HuH-7 (cell line): ENCODE measurements around the gene SCLY.
A peak's percentile ranks its signal among the peaks of the same experiment; 100 is the strongest.
"Not testable (repeated sequence)": the region's sequence is repeated elsewhere in the genome, so short reads cannot be mapped to it uniquely, and the experiment has no call there.

Experiments
- DNase-seq: peaks from one replicate; pipeline ENCODE4 v3.0.0; 2011; ENCODE audit warnings: low spot score

Gene SCLY

DNA sequence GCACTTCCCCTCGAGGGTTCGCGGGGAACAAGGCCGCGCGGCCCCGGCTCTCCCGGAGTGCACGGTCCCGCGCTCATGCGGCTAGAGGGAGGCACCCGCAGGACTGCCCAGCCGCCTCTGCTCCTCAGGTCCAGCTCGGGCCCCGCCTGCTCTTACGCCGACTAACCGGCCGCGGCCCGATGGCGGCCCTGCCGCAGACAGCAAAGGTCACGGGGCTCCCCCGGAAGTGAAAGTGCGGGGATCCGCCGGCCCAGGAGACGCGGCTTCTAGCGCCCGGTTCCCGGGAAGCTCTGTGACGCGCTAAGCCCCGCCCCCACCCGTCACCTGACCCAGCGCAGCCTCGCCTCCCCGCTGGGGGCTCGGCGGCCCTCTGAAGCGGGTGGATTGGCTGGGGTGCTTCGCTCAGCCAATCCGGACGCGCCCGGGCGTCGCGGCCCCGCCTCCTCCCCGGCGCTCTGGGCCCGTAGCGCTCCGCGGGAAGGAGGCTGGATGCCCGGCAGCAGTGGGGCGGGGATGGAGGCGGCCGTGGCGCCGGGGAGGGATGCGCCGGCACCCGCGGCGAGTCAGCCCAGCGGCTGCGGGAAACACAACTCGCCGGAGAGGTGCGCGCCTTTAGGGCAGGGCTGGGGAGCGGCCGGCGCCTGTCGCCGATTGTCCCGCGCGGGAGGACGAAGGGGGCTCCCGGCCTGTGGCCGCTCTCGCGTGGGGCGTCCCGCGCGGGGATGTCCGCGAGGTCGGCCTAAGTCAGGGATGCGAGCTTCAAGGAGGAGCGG, at the start of gene SCLY:
Gene SCLY, plus strand, starts transcription at position 460 of the 773 bp plus-strand sequence. Its CDS starts 54 bp downstream, at position 514.
- peak; percentile 99 for DNase-seq

DNA sequence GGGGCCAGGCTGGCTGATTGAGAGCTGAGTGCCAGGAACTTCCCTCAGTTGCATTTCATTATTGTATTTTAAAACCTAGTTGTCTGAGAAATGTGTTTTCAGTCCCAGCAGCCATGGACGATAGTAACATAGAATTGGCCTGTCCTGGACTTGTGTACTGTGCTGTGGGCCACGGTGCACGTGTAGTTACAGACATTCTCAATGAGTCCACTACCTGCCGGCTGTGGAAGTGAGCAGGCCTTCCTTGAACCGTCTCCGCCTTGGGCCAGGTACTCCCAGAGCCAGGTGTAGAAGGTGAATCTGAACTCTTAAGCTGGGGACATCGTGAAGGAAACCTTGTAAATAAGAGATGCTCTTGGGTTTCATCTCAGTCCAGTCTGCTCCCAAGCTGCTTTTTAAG, 47.0 kb upstream of the SCLY start:
- no peak for DNase-seq

DNA sequence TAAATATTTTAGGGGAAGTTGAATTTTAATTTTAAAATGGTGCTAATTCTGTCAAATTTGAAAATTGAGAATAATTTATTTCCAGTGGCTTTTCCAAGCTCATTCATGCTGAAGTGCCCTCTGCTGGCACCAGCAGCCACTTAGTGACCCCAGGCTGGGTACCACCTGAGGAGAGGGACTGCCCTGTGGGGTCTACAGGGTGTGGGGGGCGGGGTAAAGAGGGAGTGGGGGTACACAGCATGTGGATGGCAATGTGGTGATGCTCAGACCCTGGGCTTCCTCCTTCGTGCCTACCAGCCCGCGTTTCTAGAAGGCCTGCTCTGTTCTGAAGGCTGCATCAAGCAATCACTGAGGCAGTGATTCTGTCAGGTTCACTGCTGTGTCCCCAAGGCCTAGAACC, 45.1 kb upstream of the SCLY start:
- DNase-seq: no peak

GRCh38 chr2:238016526-238016925, 44.3 kb upstream of the SCLY start:
- no peak for DNase-seq

- no peak for DNase-seq
Measured at GRCh38 chr2:238019962-238020361, 40.8 kb upstream of the SCLY start.

DNA sequence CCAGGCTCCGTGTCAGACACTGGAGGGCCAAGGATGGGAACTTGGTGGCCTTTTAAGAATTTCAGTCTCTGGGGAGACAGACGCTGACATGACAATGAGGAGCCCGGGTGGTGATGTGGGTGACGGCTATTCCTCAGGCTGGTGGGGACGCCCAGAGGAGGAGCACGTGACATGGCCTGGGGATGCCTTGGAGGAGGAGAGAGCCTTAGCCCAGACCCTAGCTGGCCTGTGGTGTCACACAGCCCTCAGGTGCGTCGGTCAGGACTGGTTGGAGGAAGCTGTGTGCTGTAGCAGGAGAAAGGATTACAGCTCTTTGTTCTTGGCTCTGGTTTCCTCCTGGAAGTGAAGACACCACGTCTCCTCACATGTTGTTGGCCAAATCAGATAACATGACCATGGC, 40.0 kb upstream of the SCLY start:
- DNase-seq: no peak

- DNase-seq: no peak
Measured at GRCh38 chr2:238021327-238021726, 39.5 kb upstream of the SCLY start.

GRCh38 chr2:238022594-238023157, 38.1 kb upstream of the SCLY start:
- no peak for DNase-seq

GRCh38 chr2:238023608-238024007, 37.2 kb upstream of the SCLY start:
- no peak for DNase-seq

- DNase-seq: no peak
Measured at GRCh38 chr2:238024986-238025385, 35.8 kb upstream of the SCLY start.

DNA sequence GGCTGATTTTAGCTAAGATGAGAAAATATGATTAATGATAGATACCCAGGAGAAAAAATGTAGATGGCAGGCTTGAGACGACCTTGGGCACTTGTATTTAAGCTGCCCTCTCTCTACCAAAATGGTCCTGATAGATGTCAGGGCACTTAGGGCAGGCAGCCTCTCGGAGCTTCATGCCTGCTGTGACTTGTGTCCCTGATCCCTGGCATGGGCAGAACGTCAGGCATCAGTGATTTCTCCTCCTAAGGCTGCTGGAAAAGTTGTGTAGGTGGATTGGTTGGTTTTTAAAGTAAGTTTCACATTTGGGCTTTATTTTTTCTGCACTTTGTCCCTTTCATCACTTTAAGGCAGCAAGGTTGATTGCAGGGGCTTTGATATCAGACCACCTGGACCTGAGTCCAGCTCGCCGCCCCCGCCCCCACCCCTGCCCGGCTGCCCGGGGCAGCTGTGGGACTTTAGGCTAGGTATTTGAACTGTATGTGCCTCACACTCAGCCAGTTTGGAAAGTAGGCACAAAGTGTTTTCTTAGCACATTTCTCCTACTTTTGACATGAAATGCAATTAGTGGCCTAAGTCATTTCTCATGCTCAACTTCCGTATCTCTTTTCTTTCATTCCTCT, 35.0 kb upstream of the SCLY start:
- DNase-seq: no peak

GRCh38 chr2:238027058-238027457, 33.7 kb upstream of the SCLY start:
- DNase-seq: no peak

DNA sequence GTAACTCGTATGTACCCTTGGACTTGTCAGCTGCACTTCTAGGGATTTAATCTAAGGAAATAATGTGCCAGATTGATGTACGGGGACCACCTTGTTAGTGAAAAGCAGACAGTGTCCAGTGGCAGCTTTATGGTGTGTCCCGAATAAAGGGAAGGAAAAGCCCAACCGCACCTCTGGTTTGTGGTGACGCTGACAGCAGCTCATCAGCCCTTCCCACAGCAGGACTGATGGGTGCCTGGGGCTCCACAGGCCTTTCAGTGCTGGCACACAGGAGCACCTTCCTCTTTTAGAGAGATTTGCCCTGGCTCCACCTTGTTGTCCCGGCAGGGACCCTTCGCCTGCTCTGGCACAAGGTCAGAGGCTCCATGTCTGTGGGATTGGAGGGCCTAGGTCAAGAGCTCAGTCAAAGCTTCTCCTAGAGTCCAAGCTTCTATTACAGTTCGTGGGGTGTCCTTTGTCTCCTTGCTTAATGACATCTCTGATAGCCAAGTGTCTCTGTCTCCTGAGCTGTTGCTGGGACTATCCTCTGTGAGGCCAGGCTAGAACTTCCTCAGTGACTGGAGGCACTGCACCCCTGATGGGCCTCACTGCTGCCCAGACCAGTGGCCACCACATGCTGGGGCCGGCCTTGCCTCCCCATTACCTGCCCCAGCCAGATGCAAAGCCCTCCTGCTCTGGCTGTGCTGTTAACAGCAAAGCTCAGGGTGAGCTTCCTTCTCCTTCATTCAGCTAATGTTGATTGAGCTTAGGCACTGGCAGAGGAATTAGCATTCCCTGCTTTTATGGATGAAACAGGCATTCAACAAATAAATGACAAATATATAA, 33.0 kb upstream of the SCLY start:
- no peak for DNase-seq

- no peak for DNase-seq
Measured at GRCh38 chr2:238029853-238030252, 30.9 kb upstream of the SCLY start.

DNA sequence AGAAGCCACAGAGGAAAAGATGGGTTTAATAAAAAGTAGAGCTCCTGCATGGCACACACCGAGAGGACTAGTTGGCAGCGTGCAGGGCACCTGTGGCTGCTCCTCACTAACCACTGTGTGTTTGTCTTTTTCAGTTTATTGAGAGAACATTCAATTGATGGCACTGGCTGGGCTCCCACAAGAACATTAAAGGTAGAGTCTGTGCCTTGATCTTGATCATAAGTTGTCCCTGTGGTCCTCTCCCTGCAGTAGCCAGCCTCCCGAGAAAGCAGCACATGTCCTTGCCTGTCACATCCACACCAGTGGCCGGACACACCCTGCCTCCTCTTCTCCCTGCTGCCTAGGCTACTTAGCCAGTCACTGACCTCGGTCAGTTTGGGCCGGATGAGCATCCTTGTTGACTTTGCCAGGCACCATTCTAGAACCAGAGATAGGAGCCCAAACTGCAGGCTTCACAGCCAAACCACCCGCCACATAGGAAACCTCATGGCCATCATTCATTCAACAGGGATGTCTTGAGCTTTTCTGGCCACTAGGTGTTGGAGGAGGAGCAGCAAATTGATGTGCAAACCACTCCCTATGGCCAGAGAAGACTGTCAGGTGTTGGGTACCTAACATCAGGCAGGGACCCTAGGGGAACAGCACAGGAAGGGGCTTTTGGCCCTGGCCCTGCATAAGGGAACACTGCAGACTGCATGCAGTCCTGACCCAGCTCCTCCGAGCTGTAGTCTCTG, 30.2 kb upstream of the SCLY start:
- DNase-seq: peak; percentile 19

DNA sequence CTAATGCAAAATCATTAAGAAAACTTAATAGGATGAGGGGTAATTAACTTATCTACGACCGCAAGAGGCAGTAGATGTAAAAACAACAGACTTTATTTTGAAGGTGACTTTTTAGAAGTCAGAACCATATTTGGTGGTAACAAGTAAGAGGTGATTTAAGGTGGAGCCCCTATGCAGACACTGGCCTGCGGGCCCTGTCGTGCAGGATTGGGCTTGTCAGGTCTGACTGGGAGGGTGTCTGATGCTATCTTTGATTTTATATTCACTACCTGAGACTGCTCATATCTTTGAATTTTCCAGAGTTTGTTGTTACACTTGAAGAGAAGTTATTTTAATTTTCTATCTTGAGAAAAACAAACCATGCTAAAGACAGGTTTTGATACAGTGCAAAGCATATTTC, 29.1 kb upstream of the SCLY start:
- no peak for DNase-seq

DNA sequence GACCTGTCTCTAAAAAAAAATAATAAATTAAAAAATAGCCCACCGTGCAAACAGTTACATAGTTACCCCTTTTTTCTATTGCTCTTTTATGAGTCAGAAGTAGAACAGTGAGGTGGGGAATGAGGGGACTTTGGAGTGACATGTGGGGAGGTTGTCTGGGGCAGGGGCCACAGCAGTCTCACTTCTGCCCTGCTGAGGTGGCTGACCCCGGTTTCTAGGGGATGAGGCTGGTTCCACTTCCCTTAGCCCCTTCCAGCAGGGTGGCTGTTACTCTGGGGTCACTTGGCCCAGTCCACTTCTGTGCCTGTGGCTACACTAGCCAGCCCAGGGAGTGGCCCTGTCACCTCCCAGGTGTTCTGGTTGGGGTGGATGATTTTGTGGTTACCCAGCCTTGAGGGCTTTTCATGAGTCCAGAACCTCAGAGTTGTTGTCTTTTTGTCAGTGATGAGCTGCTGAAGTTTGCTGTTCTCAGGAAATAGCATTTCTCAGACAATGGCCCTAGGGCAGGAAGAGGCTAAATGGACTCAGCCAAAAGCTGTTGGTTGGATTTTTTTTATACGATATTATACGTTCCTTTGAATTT, 28.0 kb upstream of the SCLY start:
- no peak for DNase-seq

- not testable (repeated sequence) for DNase-seq
Measured at GRCh38 chr2:238033991-238034390, 26.8 kb upstream of the SCLY start.

DNA sequence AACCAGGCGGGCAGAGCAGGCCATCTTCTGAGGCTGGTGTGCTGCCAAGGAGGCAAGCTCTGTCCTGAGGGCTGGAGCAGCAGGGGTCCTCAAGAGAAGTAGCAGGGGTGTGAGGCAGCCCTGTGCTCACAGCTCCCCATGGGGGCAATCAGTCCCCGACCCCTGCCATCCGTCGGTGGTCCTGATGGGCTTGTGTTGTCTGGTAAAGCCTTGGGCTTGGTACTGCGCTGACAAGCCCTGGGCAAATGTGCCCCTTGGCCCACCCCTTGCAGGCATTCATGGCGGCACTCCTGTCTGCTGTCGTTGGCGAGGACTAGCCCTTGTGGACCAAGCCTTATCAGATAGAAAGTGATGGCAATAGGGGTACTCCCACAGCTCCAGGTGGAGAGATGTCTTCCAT, 22.6 kb upstream of the SCLY start:
- no peak for DNase-seq

DNA sequence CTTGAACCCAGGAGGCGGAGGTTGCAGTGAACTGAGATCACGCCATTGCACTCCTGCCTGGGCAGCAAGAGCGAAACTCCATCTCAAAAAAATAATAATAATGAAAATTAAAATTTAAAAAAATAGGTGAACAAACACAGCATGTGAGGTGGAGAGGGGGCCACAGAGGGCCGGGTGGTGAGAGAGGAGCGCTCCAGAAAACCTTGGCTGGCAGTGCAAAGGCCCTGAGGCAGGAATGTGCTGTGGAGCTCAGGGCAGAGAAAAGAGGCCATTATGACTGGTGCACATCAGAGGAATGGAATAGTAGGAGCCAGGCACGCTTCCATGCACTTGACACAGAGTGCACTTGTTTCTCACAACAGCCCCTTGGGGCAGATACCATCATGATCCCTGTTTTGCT, 21.6 kb upstream of the SCLY start:
- DNase-seq: no peak

GRCh38 chr2:238039985-238040384, 20.8 kb upstream of the SCLY start:
- DNase-seq: no peak

DNA sequence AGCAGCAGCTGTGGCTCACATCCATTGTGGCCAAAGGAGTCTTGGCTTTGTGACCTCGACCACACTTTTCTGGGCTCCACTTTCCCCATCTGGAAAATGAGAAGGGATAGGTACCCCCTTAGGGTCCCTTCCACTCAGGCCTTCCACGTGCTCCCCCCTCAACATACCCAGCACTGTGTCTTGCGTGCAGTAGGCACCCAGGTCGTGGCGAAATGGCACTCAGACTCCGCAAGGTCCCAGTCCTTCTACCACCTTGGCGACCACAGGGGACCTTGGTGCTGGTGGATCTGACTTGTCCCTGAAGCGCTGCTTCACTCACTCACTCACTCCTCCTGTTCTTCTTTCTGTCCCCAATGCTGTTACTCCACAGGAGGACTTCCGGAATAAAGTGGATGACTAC, 19.9 kb upstream of the SCLY start:
- DNase-seq: no peak
